Suprapubic skin (tissue), 4 donors: Measurements from ENCODE around the gene MAST4. TPM values are rescaled to one million over a fixed set of nuclear protein-coding genes. Genes with fewer than 3 reads are reported as not detected.

Experiments used
- DNase-seq, 2 donors: peaks; one replicate each; pipeline ENCODE4 v3.0.0-alpha.2; 2019; ENCODE audit warnings: low spot score in 2 of 2
- H3K27ac ChIP-seq: fragments of 200-600 bp; sonication (generic); one replicate; pipeline ENCODE4 v1.5.1; 2019
- H3K27me3 ChIP-seq: fragments of 200-600 bp; sonication (generic); one replicate; pipeline ENCODE4 v1.5.1; 2019
- H3K36me3 ChIP-seq: fragments of 200-600 bp; sonication (generic); one replicate; pipeline ENCODE4 v1.5.1; 2019
- H3K4me1 ChIP-seq: fragments of 200-600 bp; sonication (generic); one replicate; pipeline ENCODE4 v1.5.1; 2019
- H3K4me3 ChIP-seq: fragments of 200-600 bp; sonication (generic); one replicate; pipeline ENCODE4 v1.5.1; 2019; ENCODE audit warnings: mild to moderate bottlenecking
- H3K9me3 ChIP-seq: fragments of 200-600 bp; sonication (generic); one replicate; pipeline ENCODE4 v1.5.1; 2019
- EP300 ChIP-seq: sonication (generic); formaldehyde crosslinking; IDR thresholded peaks from one replicate; pipeline ENCODE4 v1.6.1; 2017; ENCODE audit warnings: antibody characterized with exemption
- POLR2A ChIP-seq, 2 donors: fragments of 450-650 bp; IDR thresholded peaks; one replicate each; pipeline ENCODE4 v1.6.1; 2017; ENCODE audit warnings: antibody characterized with exemption in 2 of 2, mild to moderate bottlenecking in 2 of 2, moderate library complexity in 2 of 2
- POLR2AphosphoS5 ChIP-seq, 3 donors: sonication (generic); formaldehyde crosslinking; IDR thresholded peaks; one replicate each; pipeline ENCODE4 v1.6.1; 2017; ENCODE audit warnings: antibody characterized with exemption in 3 of 3
- WGBS: methylation state at CpG from one replicate; pipeline ENCODE4 v1.1.5; 2018; 5-methylcytosine and 5-hydroxymethylcytosine counted together
- total RNA-seq, 4 donors: library from RNA; depleted of rRNA; stranded (reverse); fragments of >200 nt; gene quantifications; one replicate each; pipeline ENCODE4 v1.1.0, GENCODE V29; 2016
- TF ChIP-seq, protein P1 (sequence below), 2 donors: fragments of 200-600 bp in 1 of 2; fragments of 450-650 bp in 1 of 2; sonication (generic) in 1 of 2; IDR thresholded peaks; one replicate each; pipeline ENCODE4 v1.5.1; 2016 to 2019; ENCODE audit warnings: antibody characterized with exemption in 2 of 2, mild to moderate bottlenecking in 1 of 2, moderate library complexity in 1 of 2

The MAST4 gene
- total RNA-seq, 4 donors from 2014 or later: 79.2 to 144 (median 98.1) TPM

DNA sequence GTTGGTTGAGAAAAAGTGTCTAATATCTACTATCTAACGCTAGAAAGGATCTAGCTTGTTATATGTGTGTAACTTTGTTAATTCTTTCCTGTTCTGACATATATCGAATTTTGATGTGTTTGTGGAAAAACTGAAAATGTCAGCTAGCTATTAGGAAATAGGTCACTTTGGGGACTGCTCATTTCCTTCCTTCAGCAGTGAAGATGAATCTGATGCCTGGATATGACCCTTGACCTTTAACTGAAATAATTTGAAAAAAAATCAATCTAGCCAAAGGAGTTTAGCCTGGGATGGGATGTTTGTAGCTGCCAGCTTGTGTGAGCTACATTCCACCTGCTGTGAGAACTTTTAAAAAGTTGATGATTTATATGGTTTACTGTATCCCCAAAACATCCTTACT is 533.6 kb downstream of the MAST4 start:
- 86% methylated on average over 2 of the region's 2 CpGs for WGBS
- H3K4me1 ChIP-seq: no peaks in the 10 kb centered on the region
- no peaks in the 10 kb centered on the region for H3K9me3 ChIP-seq
- TF ChIP-seq EP300: no peak
- TF ChIP-seq, protein P1, sequence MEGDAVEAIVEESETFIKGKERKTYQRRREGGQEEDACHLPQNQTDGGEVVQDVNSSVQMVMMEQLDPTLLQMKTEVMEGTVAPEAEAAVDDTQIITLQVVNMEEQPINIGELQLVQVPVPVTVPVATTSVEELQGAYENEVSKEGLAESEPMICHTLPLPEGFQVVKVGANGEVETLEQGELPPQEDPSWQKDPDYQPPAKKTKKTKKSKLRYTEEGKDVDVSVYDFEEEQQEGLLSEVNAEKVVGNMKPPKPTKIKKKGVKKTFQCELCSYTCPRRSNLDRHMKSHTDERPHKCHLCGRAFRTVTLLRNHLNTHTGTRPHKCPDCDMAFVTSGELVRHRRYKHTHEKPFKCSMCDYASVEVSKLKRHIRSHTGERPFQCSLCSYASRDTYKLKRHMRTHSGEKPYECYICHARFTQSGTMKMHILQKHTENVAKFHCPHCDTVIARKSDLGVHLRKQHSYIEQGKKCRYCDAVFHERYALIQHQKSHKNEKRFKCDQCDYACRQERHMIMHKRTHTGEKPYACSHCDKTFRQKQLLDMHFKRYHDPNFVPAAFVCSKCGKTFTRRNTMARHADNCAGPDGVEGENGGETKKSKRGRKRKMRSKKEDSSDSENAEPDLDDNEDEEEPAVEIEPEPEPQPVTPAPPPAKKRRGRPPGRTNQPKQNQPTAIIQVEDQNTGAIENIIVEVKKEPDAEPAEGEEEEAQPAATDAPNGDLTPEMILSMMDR (IDR thresholded peaks at IDR 0.05): no peak
- no peak for TF ChIP-seq POLR2AphosphoS5 (IDR thresholded peaks at IDR 0.05)
- TF ChIP-seq POLR2A (IDR thresholded peaks at IDR 0.05): no peak
- no peak overlapping the region for H3K4me3 ChIP-seq
- no peak for DNase-seq
- no peaks in the 10 kb centered on the region for H3K27me3 ChIP-seq
- no peak overlapping the region for H3K27ac ChIP-seq
- H3K36me3 ChIP-seq: peaks cover 32% of the 10 kb centered on the region

DNA sequence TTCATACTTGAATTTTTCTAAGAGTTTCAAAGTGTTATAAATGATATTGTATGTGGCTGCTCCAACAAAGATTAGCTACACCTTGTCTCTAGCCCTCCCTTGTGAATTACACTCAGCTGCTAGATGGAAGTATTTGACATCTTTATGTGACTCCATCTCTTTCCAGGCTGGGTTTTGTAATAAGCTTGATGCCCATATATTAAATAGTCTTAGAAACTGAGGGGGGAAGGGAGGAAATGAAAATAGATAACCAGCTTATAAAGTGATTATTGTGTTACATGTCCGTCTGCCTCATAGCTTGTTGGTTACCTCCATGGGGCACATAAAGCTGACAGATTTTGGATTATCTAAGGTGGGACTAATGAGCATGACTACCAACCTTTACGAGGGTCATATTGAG is 537.0 kb downstream of the MAST4 start:
- H3K36me3 ChIP-seq: peaks cover 51% of the 10 kb centered on the region
- no peaks in the 10 kb centered on the region for H3K27me3 ChIP-seq
- no peak overlapping the region for H3K27ac ChIP-seq
- H3K4me3 ChIP-seq: no peak overlapping the region
- no peaks in the 10 kb centered on the region for H3K4me1 ChIP-seq
- no peak for DNase-seq
- H3K9me3 ChIP-seq: no peaks in the 10 kb centered on the region
- WGBS: 48% methylated on average over 2 of the region's 2 CpGs
- TF ChIP-seq, protein P1 (IDR thresholded peaks at IDR 0.05): no peak
- TF ChIP-seq POLR2AphosphoS5 (IDR thresholded peaks at IDR 0.05) (no peak), POLR2A (IDR thresholded peaks at IDR 0.05) (no peak), EP300 (no peak)

DNA sequence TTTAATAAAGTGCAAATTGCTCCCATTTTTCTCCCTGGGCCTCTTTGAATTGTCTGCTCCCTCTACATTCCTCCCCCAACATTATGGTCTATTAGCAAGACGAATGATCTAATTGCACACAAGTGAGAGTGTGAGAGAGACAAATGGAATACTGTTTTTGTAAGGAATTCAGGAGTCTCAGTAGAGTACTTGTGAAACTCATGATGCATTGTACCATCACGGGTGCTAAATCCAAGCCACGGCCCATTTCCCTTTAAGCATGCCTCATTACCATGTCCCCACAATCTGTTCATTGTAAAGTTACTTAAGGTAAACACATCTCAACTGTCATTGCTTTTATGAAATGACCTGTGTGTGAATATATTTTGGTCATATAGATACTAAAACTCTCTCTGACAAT is 537.6 kb downstream of the MAST4 start:
- 87% methylated on average over 3 of the region's 3 CpGs for WGBS
- Histone ChIP-seq H3K27me3 (no peaks in the 10 kb centered on the region), H3K36me3 (peaks cover 56% of the 10 kb centered on the region), H3K9me3 (no peaks in the 10 kb centered on the region), H3K4me1 (no peaks in the 10 kb centered on the region), H3K27ac (no peak overlapping the region), H3K4me3 (no peak overlapping the region)
- TF ChIP-seq, protein P1 (IDR thresholded peaks at IDR 0.05): no peak
- TF ChIP-seq EP300 (no peak), POLR2A (IDR thresholded peaks at IDR 0.05) (no peak), POLR2AphosphoS5 (IDR thresholded peaks at IDR 0.05) (no peak)
- no peak for DNase-seq

DNA sequence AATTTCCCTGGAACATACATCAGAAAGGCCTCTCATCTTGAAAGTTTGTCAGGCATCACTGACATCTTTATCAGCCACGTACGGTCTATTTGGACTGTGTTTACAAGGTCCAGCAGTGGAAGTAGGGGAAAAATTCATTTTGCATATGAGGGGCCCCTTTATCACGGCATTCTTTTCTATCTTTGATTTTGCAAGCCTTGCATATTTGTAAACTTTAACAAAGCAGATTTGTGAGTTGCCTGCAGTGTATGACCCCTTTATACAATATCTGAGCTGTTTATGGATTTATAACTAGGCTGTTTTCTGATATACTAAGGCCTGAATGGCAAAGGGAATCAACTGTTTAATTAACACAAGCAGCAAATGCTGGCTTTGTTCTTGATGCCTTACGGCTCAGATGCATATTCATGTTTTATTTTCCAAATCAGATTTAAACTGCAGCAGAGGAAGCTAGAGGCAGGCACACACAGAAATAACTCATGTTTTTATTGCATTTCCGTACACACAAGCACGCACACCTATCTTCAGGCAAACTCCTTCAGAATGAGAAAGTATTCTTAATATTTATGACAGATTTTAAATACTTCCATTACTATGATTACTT is 539.3 kb downstream of the MAST4 start:
- no peaks in the 10 kb centered on the region for H3K4me1 ChIP-seq
- no peaks in the 10 kb centered on the region for H3K27me3 ChIP-seq
- WGBS: 88% methylated on average over 6 of the region's 6 CpGs
- H3K27ac ChIP-seq: no peak overlapping the region
- H3K4me3 ChIP-seq: no peak overlapping the region
- H3K36me3 ChIP-seq: peaks cover 66% of the 10 kb centered on the region
- DNase-seq: no peak
- no peak for TF ChIP-seq POLR2A (IDR thresholded peaks at IDR 0.05)
- TF ChIP-seq, protein P1 (IDR thresholded peaks at IDR 0.05): no peak
- no peak for TF ChIP-seq EP300
- no peak for TF ChIP-seq POLR2AphosphoS5 (IDR thresholded peaks at IDR 0.05)
- H3K9me3 ChIP-seq: no peaks in the 10 kb centered on the region

DNA sequence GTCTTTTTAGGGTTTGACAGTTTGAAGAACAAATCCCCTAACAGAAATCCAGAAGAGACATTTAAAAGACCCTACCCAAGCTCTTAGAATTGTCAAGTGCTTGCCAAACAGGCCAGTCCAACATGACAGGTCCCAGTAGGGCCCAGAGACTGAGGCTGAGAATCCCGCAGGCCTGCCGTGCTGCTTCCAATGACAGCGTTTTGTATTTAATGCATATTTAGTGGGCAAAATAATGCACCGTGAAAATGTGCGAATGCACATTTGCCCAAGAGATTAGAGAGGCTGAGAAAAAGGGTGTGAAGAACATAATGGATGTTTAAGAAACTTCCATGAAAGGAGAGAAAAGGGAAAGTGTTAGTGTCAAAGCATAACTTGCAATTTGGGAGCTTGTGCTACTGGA is 542.8 kb downstream of the MAST4 start:
- Histone ChIP-seq H3K9me3 (no peaks in the 10 kb centered on the region), H3K4me3 (no peak overlapping the region), H3K4me1 (no peaks in the 10 kb centered on the region), H3K27me3 (no peaks in the 10 kb centered on the region), H3K36me3 (peaks cover 74% of the 10 kb centered on the region), H3K27ac (no peak overlapping the region)
- TF ChIP-seq, protein P1 (IDR thresholded peaks at IDR 0.05): no peak
- TF ChIP-seq POLR2A (IDR thresholded peaks at IDR 0.05) (no peak), POLR2AphosphoS5 (IDR thresholded peaks at IDR 0.05) (no peak), EP300 (no peak)
- no peak for DNase-seq
- WGBS: 93% methylated on average over 5 of the region's 5 CpGs
